Activated T-cell treated with anti-CD3 and anti-CD28 coated beads, Interleukin-2, amount 50 U/mL, for 24 hours (primary cell): Measurements from ENCODE around the gene APOC4.
"Not testable (repeated sequence)": the region's sequence is repeated elsewhere in the genome, so short reads cannot be mapped to it uniquely, and the experiment has no call there.

Experiments used
- DNase-seq: peaks from one replicate; pipeline ENCODE4 v3.0.0-alpha.2; 2020
- H3K27ac Mint-ChIP-seq: 2 replicates; pipeline ENCODE4 v1.8.0; 2020; ENCODE audit warnings: mild to moderate bottlenecking, mixed read lengths
- H3K27me3 Mint-ChIP-seq: 2 replicates; pipeline ENCODE4 v1.8.0; 2020; ENCODE audit warnings: mixed read lengths
- H3K36me3 Mint-ChIP-seq: 2 replicates; pipeline ENCODE4 v1.8.0; 2020; ENCODE audit warnings: low read depth, mixed read lengths
- H3K4me1 Mint-ChIP-seq: 2 replicates; pipeline ENCODE4 v1.8.0; 2020; ENCODE audit warnings: low read depth, mixed read lengths
- H3K4me3 Mint-ChIP-seq: 2 replicates; pipeline ENCODE4 v1.8.0; 2020; ENCODE audit warnings: mild to moderate bottlenecking, moderate library complexity, mixed read lengths
- H3K9me3 Mint-ChIP-seq: 2 replicates; pipeline ENCODE4 v1.8.0; 2020; ENCODE audit warnings: mixed read lengths

APOC4 gene

GRCh38 chr19:44960906-44961728, 19.1 kb downstream of the APOC4 start:
- H3K27ac Mint-ChIP-seq: peak overlapping the region; percentile 52
- H3K9me3 Mint-ChIP-seq: no peaks in the 10 kb centered on the region
- H3K36me3 Mint-ChIP-seq: peaks cover 58% of the 10 kb centered on the region
- no peaks in the 10 kb centered on the region for H3K27me3 Mint-ChIP-seq
- DNase-seq: no peak
- H3K4me3 Mint-ChIP-seq: no peak overlapping the region
- peaks cover 42% of the 10 kb centered on the region for H3K4me1 Mint-ChIP-seq

- H3K36me3 Mint-ChIP-seq: peaks cover 63% of the 10 kb centered on the region
- DNase-seq: no peak
- H3K27ac Mint-ChIP-seq: peak overlapping the region; percentile 60
- H3K4me3 Mint-ChIP-seq: no peak overlapping the region
- no peaks in the 10 kb centered on the region for H3K9me3 Mint-ChIP-seq
- H3K4me1 Mint-ChIP-seq: peaks cover 35% of the 10 kb centered on the region
- H3K27me3 Mint-ChIP-seq: no peaks in the 10 kb centered on the region
Observed at GRCh38 chr19:44961821-44962220, 19.8 kb downstream of the APOC4 start.

- H3K4me1 Mint-ChIP-seq: peaks cover 2% of the 10 kb centered on the region
- H3K9me3 Mint-ChIP-seq: no peaks in the 10 kb centered on the region
- no peak overlapping the region for H3K4me3 Mint-ChIP-seq
- H3K27me3 Mint-ChIP-seq: no peaks in the 10 kb centered on the region
- DNase-seq: no peak
- H3K27ac Mint-ChIP-seq: peak overlapping the region; percentile 28
- H3K36me3 Mint-ChIP-seq: peaks cover 66% of the 10 kb centered on the region
Observed at GRCh38 chr19:44968118-44968517, 26.1 kb downstream of the APOC4 start.

- DNase-seq: no peak
- H3K27ac Mint-ChIP-seq: peak overlapping the region; percentile 3
- peaks cover 2% of the 10 kb centered on the region for H3K4me1 Mint-ChIP-seq
- H3K9me3 Mint-ChIP-seq: no peaks in the 10 kb centered on the region
- H3K27me3 Mint-ChIP-seq: no peaks in the 10 kb centered on the region
- no peak overlapping the region for H3K4me3 Mint-ChIP-seq
- peaks cover 68% of the 10 kb centered on the region for H3K36me3 Mint-ChIP-seq
Observed at GRCh38 chr19:44968670-44969069, 26.6 kb downstream of the APOC4 start.

- H3K4me3 Mint-ChIP-seq: no peak overlapping the region
- no peaks in the 10 kb centered on the region for H3K27me3 Mint-ChIP-seq
- peaks cover 71% of the 10 kb centered on the region for H3K36me3 Mint-ChIP-seq
- peaks cover 2% of the 10 kb centered on the region for H3K4me1 Mint-ChIP-seq
- no peaks in the 10 kb centered on the region for H3K9me3 Mint-ChIP-seq
- peak overlapping the region; percentile 26 for H3K27ac Mint-ChIP-seq
- DNase-seq: no peak
Observed at GRCh38 chr19:44969437-44969836, 27.4 kb downstream of the APOC4 start.

- H3K27ac Mint-ChIP-seq, H3K4me1 Mint-ChIP-seq, H3K27me3 Mint-ChIP-seq, H3K9me3 Mint-ChIP-seq, H3K4me3 Mint-ChIP-seq, DNase-seq: not testable (repeated sequence)
- H3K36me3 Mint-ChIP-seq: peaks cover 72% of the 10 kb centered on the region
Observed at GRCh38 chr19:44971451-44971850, 29.4 kb downstream of the APOC4 start.

GRCh38 chr19:44972802-44973201, 30.8 kb downstream of the APOC4 start:
- H3K27ac Mint-ChIP-seq: no peak overlapping the region
- H3K4me1 Mint-ChIP-seq: peaks cover 2% of the 10 kb centered on the region
- H3K4me3 Mint-ChIP-seq: no peak overlapping the region
- peaks cover 72% of the 10 kb centered on the region for H3K36me3 Mint-ChIP-seq
- no peaks in the 10 kb centered on the region for H3K9me3 Mint-ChIP-seq
- H3K27me3 Mint-ChIP-seq: no peaks in the 10 kb centered on the region
- no peak for DNase-seq

- peaks cover 2% of the 10 kb centered on the region for H3K4me1 Mint-ChIP-seq
- DNase-seq: no peak
- H3K27ac Mint-ChIP-seq: peak overlapping the region; percentile 74
- H3K4me3 Mint-ChIP-seq: no peak overlapping the region
- H3K36me3 Mint-ChIP-seq: peaks cover 74% of the 10 kb centered on the region
- H3K27me3 Mint-ChIP-seq: no peaks in the 10 kb centered on the region
- no peaks in the 10 kb centered on the region for H3K9me3 Mint-ChIP-seq
Observed at GRCh38 chr19:44973982-44974735, 32.1 kb downstream of the APOC4 start.

- Mint-ChIP-seq H3K27me3 (no peaks in the 10 kb centered on the region), H3K27ac (peak overlapping the region; percentile 74), H3K9me3 (no peaks in the 10 kb centered on the region), H3K4me3 (no peak overlapping the region), H3K4me1 (peaks cover 2% of the 10 kb centered on the region), H3K36me3 (peaks cover 76% of the 10 kb centered on the region)
- no peak for DNase-seq
Observed at GRCh38 chr19:44974857-44975256, 32.8 kb downstream of the APOC4 start.

- no peak for DNase-seq
- no peaks in the 10 kb centered on the region for H3K9me3 Mint-ChIP-seq
- H3K4me1 Mint-ChIP-seq: peaks cover 2% of the 10 kb centered on the region
- no peak overlapping the region for H3K27ac Mint-ChIP-seq
- no peaks in the 10 kb centered on the region for H3K27me3 Mint-ChIP-seq
- no peak overlapping the region for H3K4me3 Mint-ChIP-seq
- peaks cover 77% of the 10 kb centered on the region for H3K36me3 Mint-ChIP-seq
Observed at GRCh38 chr19:44975444-44975843, 33.4 kb downstream of the APOC4 start.

GRCh38 chr19:44984005-44984404, 42.0 kb downstream of the APOC4 start:
- Mint-ChIP-seq H3K36me3 (peaks cover 73% of the 10 kb centered on the region), H3K4me3 (no peak overlapping the region), H3K27ac (peak overlapping the region; percentile 15)

GRCh38 chr19:44985445-44985844, 43.4 kb downstream of the APOC4 start:
- Mint-ChIP-seq H3K27me3 (no peaks in the 10 kb centered on the region), H3K36me3 (peaks cover 74% of the 10 kb centered on the region), H3K9me3 (no peaks in the 10 kb centered on the region), H3K4me3 (no peak overlapping the region), H3K27ac (peak overlapping the region; percentile 4), H3K4me1 (no peaks in the 10 kb centered on the region)
- DNase-seq: no peak

More at GRCh38 chr19:44984005-44984404, 42.0 kb downstream of the APOC4 start:
- no peaks in the 10 kb centered on the region for H3K4me1 Mint-ChIP-seq
- no peaks in the 10 kb centered on the region for H3K27me3 Mint-ChIP-seq
- no peak for DNase-seq
- H3K9me3 Mint-ChIP-seq: no peaks in the 10 kb centered on the region

- no peak for DNase-seq
- Mint-ChIP-seq H3K4me1 (no peaks in the 10 kb centered on the region), H3K36me3 (peaks cover 83% of the 10 kb centered on the region), H3K9me3 (no peaks in the 10 kb centered on the region), H3K27me3 (no peaks in the 10 kb centered on the region), H3K4me3 (no peak overlapping the region), H3K27ac (peak overlapping the region; percentile 44)
Observed at GRCh38 chr19:44986389-44986788, 44.4 kb downstream of the APOC4 start.

- H3K4me3 Mint-ChIP-seq: no peak overlapping the region
- no peaks in the 10 kb centered on the region for H3K4me1 Mint-ChIP-seq
- H3K27me3 Mint-ChIP-seq: no peaks in the 10 kb centered on the region
- H3K27ac Mint-ChIP-seq: peak overlapping the region; percentile 74
- peaks cover 85% of the 10 kb centered on the region for H3K36me3 Mint-ChIP-seq
- H3K9me3 Mint-ChIP-seq: no peaks in the 10 kb centered on the region
- no peak for DNase-seq
Observed at GRCh38 chr19:44987148-44987675, 45.2 kb downstream of the APOC4 start.

GRCh38 chr19:44988273-44988672, 46.2 kb downstream of the APOC4 start:
- Mint-ChIP-seq H3K4me3 (no peak overlapping the region), H3K27me3 (no peaks in the 10 kb centered on the region), H3K4me1 (no peaks in the 10 kb centered on the region), H3K9me3 (no peaks in the 10 kb centered on the region), H3K36me3 (peaks cover 80% of the 10 kb centered on the region), H3K27ac (no peak overlapping the region)
- no peak for DNase-seq
